GM12878 (cell line): Measurements from ENCODE around the gene ALOXE3.

ENCODE experiments used
- CHD4 ChIP-seq: fragments of 200-600 bp; sonication (generic); IDR thresholded peaks from 2 replicates; pipeline ENCODE4 v1.6.1; 2016; ENCODE audit warnings: mild to moderate bottlenecking
- FOS ChIP-seq: IDR thresholded peaks from 3 replicates; pipeline ENCODE4 v1.6.1; 2011; ENCODE audit warnings: borderline replicate concordance; ENCODE audit not compliant: insufficient read length; ENCODE audit errors: extremely low read depth
- FOXK2 ChIP-seq: fragments of 450-650 bp; IDR thresholded peaks from 2 replicates; pipeline ENCODE4 v1.6.1; 2017; ENCODE audit warnings: mild to moderate bottlenecking, moderate library complexity
- HDAC2 ChIP-seq: fragments of 200-600 bp; sonication (generic); IDR thresholded peaks from 2 replicates; pipeline ENCODE4 v1.6.1; 2017
- NR2C1 ChIP-seq: fragments of 450-650 bp; IDR thresholded peaks from 2 replicates; pipeline ENCODE4 v1.6.1; 2017; ENCODE audit warnings: antibody characterized with exemption, mild to moderate bottlenecking, moderate library complexity
- POLR2AphosphoS5 ChIP-seq: IDR thresholded peaks from 2 replicates; pipeline ENCODE4 v1.6.1; 2011; ENCODE audit warnings: mild to moderate bottlenecking, low read length, inconsistent platforms
- RAD21 ChIP-seq: IDR thresholded peaks from 2 replicates; pipeline ENCODE4 v1.6.1; 2011; ENCODE audit warnings: mild to moderate bottlenecking, low read depth, low read length, moderate library complexity; ENCODE audit not compliant: insufficient read depth
- SP1 ChIP-seq: IDR thresholded peaks from one replicate; pipeline ENCODE4 v1.6.1; 2011; ENCODE audit warnings: low read depth, low read length
- ZNF274 ChIP-seq: IDR thresholded peaks from one replicate; pipeline ENCODE4 v1.8.0; 2011; ENCODE audit not compliant: insufficient read length, insufficient read depth
- TF ChIP-seq, protein P1 (sequence below): IDR thresholded peaks from 2 replicates; pipeline ENCODE4 v1.6.1; 2011; ENCODE audit warnings: low read depth, mild to moderate bottlenecking, low read length, moderate library complexity, borderline replicate concordance; ENCODE audit errors: extremely low read depth
- TF ChIP-seq, protein P2 (sequence below): fragments of 450-650 bp; IDR thresholded peaks from 2 replicates; pipeline ENCODE4 v1.6.1; 2018; ENCODE audit warnings: mild to moderate bottlenecking, low read depth, moderate library complexity; ENCODE audit not compliant: partially characterized antibody
- TF ChIP-seq, protein P3 (sequence below): fragments of 450-650 bp; IDR thresholded peaks from 2 replicates; pipeline ENCODE4 v1.6.1; 2017; ENCODE audit warnings: mild to moderate bottlenecking, moderate library complexity
- TF ChIP-seq, protein P4 (sequence below), 3 experiments: IDR thresholded peaks in 2 of 3; conservative IDR thresholded peaks in 1 of 3; 2 replicates each; pipeline ENCODE4 v1.5.1; 2011; ENCODE audit warnings: low read depth in 3 of 3, low read length in 3 of 3, mild to moderate bottlenecking in 3 of 3, control low read depth in 2 of 3, moderate library complexity in 2 of 3, inconsistent platforms in 1 of 3, mixed read lengths in 1 of 3; ENCODE audit not compliant: control insufficient read depth in 2 of 3, insufficient read depth in 1 of 3; ENCODE audit errors: extremely low read depth in 1 of 3

DNA sequence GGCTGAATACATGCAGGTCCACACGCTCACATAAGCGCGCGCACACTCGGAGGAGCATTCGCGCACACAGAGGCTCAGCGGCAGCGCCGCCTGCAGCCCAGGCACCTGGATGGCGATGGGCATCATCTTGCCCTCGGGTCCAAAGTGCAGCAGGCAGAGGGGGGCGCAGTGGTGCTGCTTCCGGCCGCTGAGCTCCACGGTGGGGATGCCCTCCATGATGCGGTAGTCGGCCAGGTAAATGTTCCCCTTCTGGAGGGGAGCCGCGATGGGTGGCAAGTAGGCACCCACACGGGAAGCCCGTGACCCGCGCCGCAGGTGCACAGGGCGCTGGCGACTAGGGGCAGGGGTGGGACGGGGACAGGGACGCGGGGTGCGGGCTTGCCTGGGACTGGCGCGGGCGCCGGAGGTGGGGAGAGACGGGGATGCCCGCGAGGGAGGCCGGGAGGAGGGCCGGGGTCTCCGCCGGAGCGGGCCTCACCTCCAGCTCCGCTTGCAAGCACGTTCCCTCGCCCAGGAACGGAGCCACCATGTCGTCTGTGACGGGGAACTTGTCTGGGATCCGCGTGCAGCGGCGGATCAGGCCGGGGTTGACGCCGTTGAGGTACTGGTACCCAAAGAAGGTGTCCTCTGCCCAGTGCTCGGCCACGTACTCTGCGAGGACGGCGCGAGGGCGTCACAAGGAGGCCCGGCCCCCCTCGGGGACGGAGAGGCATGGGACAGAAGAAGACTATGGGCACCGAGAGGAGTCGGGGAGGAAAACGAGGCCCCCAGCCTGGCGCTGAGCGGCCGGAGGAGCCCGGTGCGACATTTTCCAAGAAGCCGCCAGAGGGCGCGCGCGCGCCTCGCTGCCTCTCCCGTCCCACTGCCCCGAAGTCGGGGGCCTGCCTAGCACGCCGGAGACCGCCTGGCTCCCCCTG, 38.8 kb downstream of the ALOXE3 start:
- peak; percentile 57 for TF ChIP-seq RAD21
- TF ChIP-seq, protein P1, sequence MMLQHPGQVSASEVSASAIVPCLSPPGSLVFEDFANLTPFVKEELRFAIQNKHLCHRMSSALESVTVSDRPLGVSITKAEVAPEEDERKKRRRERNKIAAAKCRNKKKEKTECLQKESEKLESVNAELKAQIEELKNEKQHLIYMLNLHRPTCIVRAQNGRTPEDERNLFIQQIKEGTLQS, result no peak
- TF ChIP-seq SP1, result no peak
- TF ChIP-seq, protein P2, sequence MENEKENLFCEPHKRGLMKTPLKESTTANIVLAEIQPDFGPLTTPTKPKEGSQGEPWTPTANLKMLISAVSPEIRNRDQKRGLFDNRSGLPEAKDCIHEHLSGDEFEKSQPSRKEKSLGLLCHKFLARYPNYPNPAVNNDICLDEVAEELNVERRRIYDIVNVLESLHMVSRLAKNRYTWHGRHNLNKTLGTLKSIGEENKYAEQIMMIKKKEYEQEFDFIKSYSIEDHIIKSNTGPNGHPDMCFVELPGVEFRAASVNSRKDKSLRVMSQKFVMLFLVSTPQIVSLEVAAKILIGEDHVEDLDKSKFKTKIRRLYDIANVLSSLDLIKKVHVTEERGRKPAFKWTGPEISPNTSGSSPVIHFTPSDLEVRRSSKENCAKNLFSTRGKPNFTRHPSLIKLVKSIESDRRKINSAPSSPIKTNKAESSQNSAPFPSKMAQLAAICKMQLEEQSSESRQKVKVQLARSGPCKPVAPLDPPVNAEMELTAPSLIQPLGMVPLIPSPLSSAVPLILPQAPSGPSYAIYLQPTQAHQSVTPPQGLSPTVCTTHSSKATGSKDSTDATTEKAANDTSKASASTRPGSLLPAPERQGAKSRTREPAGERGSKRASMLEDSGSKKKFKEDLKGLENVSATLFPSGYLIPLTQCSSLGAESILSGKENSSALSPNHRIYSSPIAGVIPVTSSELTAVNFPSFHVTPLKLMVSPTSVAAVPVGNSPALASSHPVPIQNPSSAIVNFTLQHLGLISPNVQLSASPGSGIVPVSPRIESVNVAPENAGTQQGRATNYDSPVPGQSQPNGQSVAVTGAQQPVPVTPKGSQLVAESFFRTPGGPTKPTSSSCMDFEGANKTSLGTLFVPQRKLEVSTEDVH, result no peak
- TF ChIP-seq, protein P3, sequence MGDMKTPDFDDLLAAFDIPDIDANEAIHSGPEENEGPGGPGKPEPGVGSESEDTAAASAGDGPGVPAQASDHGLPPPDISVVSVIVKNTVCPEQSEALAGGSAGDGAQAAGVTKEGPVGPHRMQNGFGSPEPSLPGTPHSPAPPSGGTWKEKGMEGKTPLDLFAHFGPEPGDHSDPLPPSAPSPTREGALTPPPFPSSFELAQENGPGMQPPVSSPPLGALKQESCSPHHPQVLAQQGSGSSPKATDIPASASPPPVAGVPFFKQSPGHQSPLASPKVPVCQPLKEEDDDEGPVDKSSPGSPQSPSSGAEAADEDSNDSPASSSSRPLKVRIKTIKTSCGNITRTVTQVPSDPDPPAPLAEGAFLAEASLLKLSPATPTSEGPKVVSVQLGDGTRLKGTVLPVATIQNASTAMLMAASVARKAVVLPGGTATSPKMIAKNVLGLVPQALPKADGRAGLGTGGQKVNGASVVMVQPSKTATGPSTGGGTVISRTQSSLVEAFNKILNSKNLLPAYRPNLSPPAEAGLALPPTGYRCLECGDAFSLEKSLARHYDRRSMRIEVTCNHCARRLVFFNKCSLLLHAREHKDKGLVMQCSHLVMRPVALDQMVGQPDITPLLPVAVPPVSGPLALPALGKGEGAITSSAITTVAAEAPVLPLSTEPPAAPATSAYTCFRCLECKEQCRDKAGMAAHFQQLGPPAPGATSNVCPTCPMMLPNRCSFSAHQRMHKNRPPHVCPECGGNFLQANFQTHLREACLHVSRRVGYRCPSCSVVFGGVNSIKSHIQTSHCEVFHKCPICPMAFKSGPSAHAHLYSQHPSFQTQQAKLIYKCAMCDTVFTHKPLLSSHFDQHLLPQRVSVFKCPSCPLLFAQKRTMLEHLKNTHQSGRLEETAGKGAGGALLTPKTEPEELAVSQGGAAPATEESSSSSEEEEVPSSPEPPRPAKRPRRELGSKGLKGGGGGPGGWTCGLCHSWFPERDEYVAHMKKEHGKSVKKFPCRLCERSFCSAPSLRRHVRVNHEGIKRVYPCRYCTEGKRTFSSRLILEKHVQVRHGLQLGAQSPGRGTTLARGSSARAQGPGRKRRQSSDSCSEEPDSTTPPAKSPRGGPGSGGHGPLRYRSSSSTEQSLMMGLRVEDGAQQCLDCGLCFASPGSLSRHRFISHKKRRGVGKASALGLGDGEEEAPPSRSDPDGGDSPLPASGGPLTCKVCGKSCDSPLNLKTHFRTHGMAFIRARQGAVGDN, result no peak
- TF ChIP-seq CHD4, result no peak
- no peak for TF ChIP-seq ZNF274
- no peak for TF ChIP-seq FOXK2
- TF ChIP-seq POLR2AphosphoS5, result no peak
- TF ChIP-seq, protein P4, sequence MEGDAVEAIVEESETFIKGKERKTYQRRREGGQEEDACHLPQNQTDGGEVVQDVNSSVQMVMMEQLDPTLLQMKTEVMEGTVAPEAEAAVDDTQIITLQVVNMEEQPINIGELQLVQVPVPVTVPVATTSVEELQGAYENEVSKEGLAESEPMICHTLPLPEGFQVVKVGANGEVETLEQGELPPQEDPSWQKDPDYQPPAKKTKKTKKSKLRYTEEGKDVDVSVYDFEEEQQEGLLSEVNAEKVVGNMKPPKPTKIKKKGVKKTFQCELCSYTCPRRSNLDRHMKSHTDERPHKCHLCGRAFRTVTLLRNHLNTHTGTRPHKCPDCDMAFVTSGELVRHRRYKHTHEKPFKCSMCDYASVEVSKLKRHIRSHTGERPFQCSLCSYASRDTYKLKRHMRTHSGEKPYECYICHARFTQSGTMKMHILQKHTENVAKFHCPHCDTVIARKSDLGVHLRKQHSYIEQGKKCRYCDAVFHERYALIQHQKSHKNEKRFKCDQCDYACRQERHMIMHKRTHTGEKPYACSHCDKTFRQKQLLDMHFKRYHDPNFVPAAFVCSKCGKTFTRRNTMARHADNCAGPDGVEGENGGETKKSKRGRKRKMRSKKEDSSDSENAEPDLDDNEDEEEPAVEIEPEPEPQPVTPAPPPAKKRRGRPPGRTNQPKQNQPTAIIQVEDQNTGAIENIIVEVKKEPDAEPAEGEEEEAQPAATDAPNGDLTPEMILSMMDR (IDR thresholded peaks at IDR 0.05 in 2 of 3, conservative IDR thresholded peaks at IDR 0.05 in 1 of 3; ENCODE audit: control insufficient read depth in 2 of 3, extremely low read depth in 1 of 3, insufficient read depth in 1 of 3, low read depth in 3 of 3, low read length in 3 of 3), result peak; percentile 78 to 91 (median 90)
- TF ChIP-seq HDAC2, result no peak
- no peak for TF ChIP-seq NR2C1
- no peak for TF ChIP-seq FOS
